GM19043 (cell line): ENCODE data around the gene RNF20.
"Not testable (repeated sequence)": the region's sequence is repeated elsewhere in the genome, so short reads cannot be mapped to it uniquely, and the experiment has no call there.

ENCODE experiments used
- ATAC-seq: cut with Tn5 transposase; IDR thresholded peaks from one replicate; pipeline ENCODE4 v1.9.1; 2021; ENCODE audit warnings: low read depth; ENCODE audit not compliant: unreplicated experiment

RNF20 gene

GRCh38 chr9:101528015-101528414, 5.6 kb upstream of the RNF20 start:
- ATAC-seq, result no peak

- ATAC-seq, result peak; percentile 35
Observed at GRCh38 chr9:101530076-101530711, 3.5 kb upstream of the RNF20 start.

GRCh38 chr9:101536351-101536750, 2.7 kb downstream of the RNF20 start:
- ATAC-seq, result no peak

- no peak for ATAC-seq
Observed at GRCh38 chr9:101536938-101537337, 3.3 kb downstream of the RNF20 start.

- no peak for ATAC-seq
Observed at GRCh38 chr9:101540069-101540468, 6.4 kb downstream of the RNF20 start.

GRCh38 chr9:101543098-101543735, 9.6 kb downstream of the RNF20 start:
- ATAC-seq, result no peak

- ATAC-seq, result not testable (repeated sequence)
Observed at GRCh38 chr9:101549472-101550098, 15.9 kb downstream of the RNF20 start.

- ATAC-seq, result no peak
Observed at GRCh38 chr9:101561740-101562139, 28.1 kb downstream of the RNF20 start.

- ATAC-seq, result no peak
Observed at GRCh38 chr9:101562966-101563365, 29.3 kb downstream of the RNF20 start.

GRCh38 chr9:101564252-101564651, 30.6 kb downstream of the RNF20 start:
- no peak for ATAC-seq

GRCh38 chr9:101566904-101567724, 33.5 kb downstream of the RNF20 start:
- ATAC-seq, result no peak

GRCh38 chr9:101567725-101568350, 34.2 kb downstream of the RNF20 start:
- ATAC-seq, result no peak

GRCh38 chr9:101569741-101570501, 36.3 kb downstream of the RNF20 start:
- ATAC-seq, result no peak

GRCh38 chr9:101571114-101571513, 37.5 kb downstream of the RNF20 start:
- no peak for ATAC-seq

- ATAC-seq, result no peak
Observed at GRCh38 chr9:101572316-101572715, 38.7 kb downstream of the RNF20 start.

GRCh38 chr9:101574731-101575333, 41.2 kb downstream of the RNF20 start:
- ATAC-seq, result no peak

- ATAC-seq, result peak; percentile 47
Observed at GRCh38 chr9:101578378-101578777, 44.7 kb downstream of the RNF20 start.

GRCh38 chr9:101579711-101580545, 46.3 kb downstream of the RNF20 start:
- no peak for ATAC-seq

- no peak for ATAC-seq
Observed at GRCh38 chr9:101582553-101582952, 48.9 kb downstream of the RNF20 start.
